Suppressor macrophage (primary cell): ENCODE results near the gene ERVW-1.
A peak's percentile ranks its signal among the peaks of the same experiment; 100 is the strongest.

Experiments used
- DNase-seq, 4 experiments: peaks; one replicate each; pipeline ENCODE4 v3.0.0-alpha.2; 2020 to 2022

ERVW-1 gene

GRCh38 chr7:92425311-92425947 lies 52.3 kb downstream of the ERVW-1 start:
- peak in 3 of 4 experiments; percentile 22 to 55 (median 31) for DNase-seq

- peak; percentile 9 to 52 (median 30) for DNase-seq
Measured at GRCh38 chr7:92423710-92424131, 54.0 kb downstream of the ERVW-1 start.

GRCh38 chr7:92422926-92423325 lies 54.8 kb downstream of the ERVW-1 start:
- no peak for DNase-seq

GRCh38 chr7:92421676-92422435 lies 55.9 kb downstream of the ERVW-1 start:
- DNase-seq = peak in 3 of 4 experiments; percentile 10 to 39 (median 34)
